ENCODE measurements around the gene ARFIP2.

The ARFIP2 gene

DNA sequence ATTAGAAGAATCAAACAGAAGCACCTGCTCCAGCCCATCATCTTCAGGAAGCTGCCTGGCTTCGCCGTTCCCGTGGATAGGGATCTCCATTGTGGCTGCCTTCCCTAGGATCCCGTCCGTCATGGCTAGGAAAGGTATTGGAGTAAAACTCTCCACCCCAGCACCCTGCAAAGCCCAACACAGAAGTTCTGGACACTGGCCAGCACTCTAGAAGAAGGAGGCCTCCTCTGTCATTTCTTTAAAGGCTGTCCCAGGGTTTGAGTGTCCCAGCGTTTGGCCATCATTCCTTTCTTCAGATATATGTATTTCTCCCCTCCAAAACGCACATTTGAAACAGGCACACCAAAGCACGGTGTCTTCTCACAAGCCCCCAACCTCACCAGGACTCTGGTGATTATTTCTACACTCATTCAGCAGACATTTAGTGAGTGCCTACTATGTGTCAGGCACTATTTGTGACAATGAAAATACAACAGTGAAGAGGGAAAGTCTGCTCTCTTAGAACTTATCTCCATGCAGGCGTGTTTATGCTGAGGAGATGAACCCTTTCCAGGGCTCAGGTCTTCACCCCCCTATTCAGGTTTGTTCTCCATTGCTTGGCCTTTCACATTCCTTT lies 724 bp downstream of the ARFIP2 start:
- no peak for DNase-seq

DNA sequence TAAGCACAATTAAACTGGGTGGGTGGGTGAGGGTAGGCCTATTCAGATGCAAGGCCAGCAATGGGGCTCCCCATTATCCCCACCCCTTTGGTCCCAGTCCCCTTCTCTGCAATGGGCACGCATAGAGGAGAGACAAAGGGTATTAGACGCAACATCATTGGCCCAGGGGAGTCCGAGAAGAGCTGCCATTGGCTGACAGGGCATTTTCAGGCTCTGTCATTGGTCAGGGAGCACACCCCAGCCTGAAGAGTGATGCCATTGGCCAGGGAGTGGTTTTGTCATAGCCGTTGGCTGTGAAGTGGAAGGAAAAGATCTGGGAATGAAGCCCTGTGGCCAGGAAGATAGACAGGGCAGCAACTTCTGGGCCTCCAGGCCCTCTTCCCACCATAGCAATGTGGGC lies 4.6 kb downstream of the ARFIP2 start:
- no peak for DNase-seq

- DNase-seq, result no peak
Measured at GRCh38 chr11:6475936-6476335, 5.2 kb downstream of the ARFIP2 start.

- DNase-seq, result no peak
Measured at GRCh38 chr11:6474806-6475500, 6.2 kb downstream of the ARFIP2 start.

DNA sequence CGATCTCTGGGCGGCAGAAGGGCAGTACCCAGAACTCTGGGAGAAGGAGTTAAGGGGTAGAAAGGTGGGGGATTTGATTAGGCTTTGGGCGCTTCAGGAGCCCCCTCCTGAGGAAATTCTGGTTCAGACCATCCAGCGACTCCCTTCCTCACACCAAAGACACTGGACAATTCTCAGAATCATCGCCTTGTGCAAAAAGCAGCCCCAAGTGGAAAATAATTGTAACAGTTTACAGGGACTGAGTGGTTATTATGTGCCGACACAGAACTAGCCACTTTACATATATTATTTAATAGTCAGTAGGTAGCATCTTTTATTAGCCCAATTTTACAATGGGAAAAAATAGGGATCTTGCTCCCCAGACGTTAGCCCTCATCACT lies 6.7 kb downstream of the ARFIP2 start:
- DNase-seq, result no peak

GRCh38 chr11:6473451-6474412 lies 7.4 kb downstream of the ARFIP2 start, which contains the start of gene TRIM3:
TSS of gene TRIM3 (minus strand) at chr11:6473941. CDS start at chr11:6465695, 8,246 bp downstream.
- peak; percentile 16 to 71 for DNase-seq

- no peak for DNase-seq
Measured at GRCh38 chr11:6472934-6473333, 8.2 kb downstream of the ARFIP2 start.

- no peak for DNase-seq
Measured at GRCh38 chr11:6469599-6469998, 11.5 kb downstream of the ARFIP2 start.

GRCh38 chr11:6468712-6469495 lies 12.2 kb downstream of the ARFIP2 start:
- no peak for DNase-seq

DNA sequence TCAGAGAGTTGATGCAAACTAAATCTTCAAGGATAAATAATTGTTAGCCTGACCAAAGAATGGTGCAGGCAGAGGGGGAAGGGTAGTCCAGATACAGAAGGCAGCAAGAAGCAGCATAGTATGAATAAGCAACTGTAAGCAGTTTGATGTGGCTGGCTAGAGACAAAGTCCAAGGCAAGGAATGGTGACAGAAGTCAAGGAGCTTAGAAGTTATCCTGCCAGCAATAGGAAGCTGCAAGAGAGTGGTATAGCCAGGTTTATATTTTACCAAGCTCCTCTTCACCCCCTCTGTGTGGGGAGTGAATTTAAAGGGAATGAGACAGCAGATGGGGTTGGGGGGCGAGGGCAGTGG lies 22.1 kb downstream of the ARFIP2 start:
- no peak for DNase-seq

GRCh38 chr11:6458352-6459098 lies 22.6 kb downstream of the ARFIP2 start:
- no peak for DNase-seq

DNA sequence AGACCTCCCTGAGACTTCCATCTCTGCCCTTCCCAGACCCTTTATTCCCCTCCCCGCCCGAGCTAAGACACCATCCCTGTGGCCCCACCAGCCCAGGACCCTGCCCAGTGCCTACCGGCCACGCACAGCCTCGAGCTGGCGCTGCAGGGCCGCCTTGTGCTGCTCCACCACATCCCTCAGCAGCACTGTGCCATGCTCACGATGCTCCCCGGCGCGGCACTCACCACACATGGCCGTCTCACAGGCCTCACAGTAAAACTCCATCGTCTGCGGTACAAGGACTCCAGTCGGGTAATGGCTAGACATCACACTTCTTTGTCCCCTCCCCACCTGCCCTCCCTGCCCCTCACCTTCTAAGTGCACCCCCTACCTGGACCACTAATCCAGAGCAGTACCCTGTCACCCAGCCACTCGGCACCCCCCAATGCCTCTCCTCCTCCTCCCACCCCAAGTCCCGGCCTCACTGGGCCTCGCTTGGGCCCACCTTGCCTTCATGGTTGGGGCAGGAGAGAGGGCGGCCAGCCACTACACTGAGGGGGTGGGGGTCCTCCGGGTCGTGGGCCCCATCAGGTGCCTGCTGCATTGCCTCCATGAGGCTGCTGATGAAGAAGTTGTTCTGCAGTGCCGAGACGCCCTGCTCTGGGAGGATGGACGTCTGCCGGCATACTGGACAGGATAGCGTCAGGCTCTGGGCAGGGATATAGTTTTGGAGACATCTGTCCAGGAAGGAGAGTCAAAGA lies 23.4 kb downstream of the ARFIP2 start:
- DNase-seq, result no peak

DNA sequence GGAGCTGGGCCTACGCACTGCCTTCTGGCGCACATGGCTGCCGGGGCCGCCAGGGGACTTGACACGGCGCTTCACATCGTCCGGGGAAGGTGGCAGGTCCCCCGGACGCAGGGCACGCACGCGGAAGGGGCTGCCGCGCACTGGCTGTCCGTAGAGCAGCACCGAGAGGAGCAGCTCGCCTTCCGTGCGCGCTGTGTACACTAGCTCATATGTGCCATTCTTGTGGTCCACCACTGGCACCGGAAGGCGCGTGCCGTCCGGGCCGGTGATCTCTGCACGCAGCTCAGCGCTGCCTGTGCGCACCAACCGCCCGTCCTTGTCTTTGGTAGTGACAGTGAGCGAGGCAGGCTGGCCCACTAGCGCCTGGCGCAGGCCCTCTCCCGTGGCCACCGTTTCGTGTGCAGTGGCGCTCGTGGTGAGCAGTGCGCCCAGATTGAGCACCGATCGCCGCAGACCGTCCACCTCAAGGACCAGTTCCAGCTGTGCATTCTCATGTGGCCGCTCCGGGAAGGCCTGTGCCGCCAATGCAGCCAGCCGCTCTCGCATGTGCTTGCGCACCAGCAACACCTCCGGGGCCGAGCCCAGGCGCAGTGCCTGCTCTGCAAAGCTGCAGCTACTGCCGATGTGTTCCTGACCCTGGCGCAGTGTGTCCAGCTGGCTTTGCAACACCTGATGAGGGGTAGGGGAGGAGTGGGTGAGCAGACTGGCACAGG lies 24.6 kb downstream of the ARFIP2 start:
- no peak for DNase-seq

DNA sequence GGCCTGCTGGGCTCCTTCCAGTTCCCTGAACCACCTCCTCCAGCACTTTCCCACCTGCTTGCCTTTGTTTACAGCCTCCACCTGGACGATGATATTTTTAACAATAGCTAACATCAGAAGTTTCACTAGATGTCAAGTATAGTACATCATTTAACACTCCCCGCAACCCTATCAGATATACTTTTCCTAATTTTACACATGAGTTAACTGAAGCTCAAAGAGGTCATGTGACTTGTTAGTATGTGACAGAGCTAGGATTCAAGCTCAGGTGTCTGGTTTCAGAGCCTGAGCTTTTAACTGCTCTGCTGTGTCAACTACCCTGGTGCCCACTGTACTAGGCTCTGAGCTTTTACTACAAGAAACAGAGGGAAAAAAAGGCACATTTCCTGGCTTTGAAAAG lies 26.1 kb downstream of the ARFIP2 start:
- DNase-seq, result no peak

- DNase-seq, result no peak
Measured at GRCh38 chr11:6453152-6453551, 28.0 kb downstream of the ARFIP2 start.

DNA sequence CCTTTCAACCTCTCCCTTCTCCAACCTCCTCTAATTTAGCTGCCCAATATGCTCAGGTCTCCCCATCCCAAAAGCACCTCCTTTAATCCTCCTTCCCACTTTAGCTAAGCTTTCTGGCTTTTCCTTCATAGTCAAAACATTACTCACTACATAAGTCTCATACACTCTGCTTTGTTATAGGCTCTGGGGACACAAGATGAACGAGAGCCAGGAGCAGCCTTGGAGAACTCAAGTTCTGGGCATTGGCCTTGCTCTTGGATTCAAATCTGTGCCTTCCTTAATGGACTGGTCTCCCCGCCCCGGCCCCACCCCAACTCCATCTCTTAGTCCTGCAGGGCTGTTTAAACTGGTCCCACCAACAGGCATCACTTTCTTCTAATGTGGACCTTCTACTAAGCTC lies 28.9 kb downstream of the ARFIP2 start:
- no peak for DNase-seq

GRCh38 chr11:6448574-6448973 lies 32.6 kb downstream of the ARFIP2 start:
- DNase-seq, result no peak

DNA sequence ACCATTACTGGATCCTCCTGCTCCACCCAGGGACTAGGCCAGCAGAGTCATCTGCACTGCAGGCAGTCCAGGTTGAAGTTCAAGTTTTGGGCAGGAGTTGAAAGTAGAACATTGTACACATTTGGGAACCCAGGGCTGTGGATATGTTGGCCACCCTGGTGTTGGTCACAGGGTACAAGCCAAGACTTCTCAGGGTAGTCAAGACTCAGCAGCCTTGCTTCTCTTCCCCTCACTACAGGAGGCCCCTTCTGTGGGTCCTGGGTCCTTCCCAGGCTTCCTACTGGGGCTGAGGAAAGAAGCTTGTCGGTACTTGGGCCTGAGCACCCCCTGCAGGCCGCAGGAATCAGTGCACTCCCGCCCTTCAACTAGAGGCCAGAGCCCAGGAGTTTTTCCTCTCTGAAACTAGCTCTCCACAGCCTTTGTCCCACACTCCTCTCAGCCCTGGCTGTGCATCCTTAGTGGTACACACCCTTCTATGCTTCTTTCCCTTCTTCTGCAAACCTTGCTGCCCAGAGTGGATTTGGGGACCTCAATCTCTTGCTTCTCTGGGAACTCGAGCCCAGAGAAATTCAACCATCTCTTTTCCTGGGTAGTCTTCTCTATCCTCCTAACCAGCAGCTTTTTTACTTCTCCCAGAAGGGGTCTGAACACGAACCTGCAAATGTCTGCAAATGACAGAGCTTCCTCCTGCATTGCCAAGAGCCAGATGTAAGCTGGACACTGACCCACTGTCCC lies 37.7 kb downstream of the ARFIP2 start:
- no peak for DNase-seq

- no peak for DNase-seq
Measured at GRCh38 chr11:6442441-6442840, 38.7 kb downstream of the ARFIP2 start.

DNA sequence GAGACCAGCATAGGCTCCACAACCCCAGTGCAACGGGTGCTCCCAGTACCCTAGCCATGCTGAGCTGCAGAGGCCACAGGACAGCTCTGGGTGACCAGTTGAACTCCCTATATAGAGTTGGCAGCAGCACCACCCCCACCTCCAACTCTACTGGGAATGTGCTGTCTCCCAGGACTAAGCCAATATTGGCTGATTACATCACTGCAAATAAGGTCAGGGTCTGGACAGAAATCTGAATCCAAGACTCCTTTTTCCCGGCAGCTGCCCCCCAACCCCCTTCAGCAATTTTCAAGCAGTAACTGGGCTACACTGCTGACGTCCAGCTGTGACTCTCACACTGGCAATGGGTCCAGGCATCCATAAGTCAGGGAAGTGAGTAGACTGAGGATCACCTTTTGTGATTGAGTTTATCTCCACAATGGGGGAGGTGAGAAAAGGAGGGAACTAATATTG lies 40.2 kb downstream of the ARFIP2 start, which contains the start of gene HPX:
Gene HPX, minus strand, starts transcription at position 82 of the 453 bp plus-strand sequence. Its CDS starts 24 bp downstream, at position 58.
- DNase-seq, result no peak
